HEK293T (cell line): ENCODE results near the gene RAMP3.

Source experiments
- ARNT ChIP-seq: fragments of 450-650 bp; IDR thresholded peaks from 2 replicates; pipeline ENCODE4 v1.6.1; 2017; ENCODE audit warnings: mild to moderate bottlenecking
- BHLHE40 ChIP-seq: fragments of 450-650 bp; IDR thresholded peaks from 2 replicates; pipeline ENCODE4 v1.6.1; 2016; ENCODE audit warnings: mild to moderate bottlenecking, moderate library complexity, borderline replicate concordance
- SP1 ChIP-seq: fragments of 450-650 bp; IDR thresholded peaks from 2 replicates; pipeline ENCODE4 v1.6.1; 2017
- SUZ12 ChIP-seq: fragments of 450-650 bp; IDR thresholded peaks from 2 replicates; pipeline ENCODE4 v1.6.1; 2016; ENCODE audit warnings: mild to moderate bottlenecking
- TARDBP ChIP-seq: fragments of 450-650 bp; IDR thresholded peaks from 2 replicates; pipeline ENCODE4 v1.6.1; 2016
- ZNF384 ChIP-seq: fragments of 450-650 bp; IDR thresholded peaks from 2 replicates; pipeline ENCODE4 v1.6.1; 2016

DNA sequence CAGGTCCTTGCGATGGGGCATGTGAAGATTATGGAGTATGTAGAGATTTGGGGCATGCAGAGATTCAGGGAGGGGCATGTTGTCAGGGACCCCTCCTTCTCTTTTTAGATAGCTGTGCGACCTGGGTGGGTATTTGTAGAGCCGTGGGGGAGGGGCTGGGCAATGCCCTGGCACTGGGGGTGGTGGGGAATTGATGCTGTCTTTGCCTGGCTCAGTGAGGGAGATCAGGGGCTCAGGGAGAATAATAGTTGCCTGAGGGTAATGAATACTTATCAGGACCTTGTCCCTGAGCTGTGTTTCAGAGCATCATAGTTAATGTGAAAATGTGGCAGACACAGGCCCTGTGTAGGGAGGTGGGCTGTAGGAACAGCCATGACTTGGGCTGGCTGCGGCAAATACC lies 3.5 kb downstream of the RAMP3 start:
- no peak for TF ChIP-seq ZNF384
- TF ChIP-seq TARDBP: no peak
- no peak for TF ChIP-seq BHLHE40
- no peak for TF ChIP-seq SP1
- TF ChIP-seq SUZ12: no peak
- TF ChIP-seq ARNT: no peak
